ENCODE data around the gene ZSWIM6. TPM values are rescaled to one million over a fixed set of nuclear protein-coding genes. Genes with fewer than 3 reads are reported as not detected.
A peak's percentile ranks its signal among the peaks of the same experiment; 100 is the strongest.

Gene ZSWIM6
- polyA plus RNA-seq, 1 experiment, result 11.1 TPM

GRCh38 chr5:61311056-61311610 lies 20.9 kb upstream of the ZSWIM6 start:
- POLR2A ChIA-PET, result no interaction called here
- Histone ChIP-seq H3K36me3 (ENCODE audit: control insufficient read depth, insufficient read depth, low read length) (no peaks in the 10 kb centered on the region), H3K4me3 (ENCODE audit: low read depth, low read length) (no peak overlapping the region), H3K27me3 (ENCODE audit: control insufficient read depth, insufficient read depth, low read length) (no peaks in the 10 kb centered on the region)
- no peak for DNase-seq (ENCODE audit: low read depth)
- CTCF ChIA-PET, result interaction anchor here (0.6 to 1.5 kb wide), 2 partner anchors 20 to 23 kb away, joined by 3 read pairs; no protein-coding TSS in a partner anchor
- no peak for TF ChIP-seq CTCF (IDR thresholded peaks at IDR 0.05; ENCODE audit: insufficient read depth, low read depth, low read length)

GRCh38 chr5:61311836-61312808 lies 19.9 kb upstream of the ZSWIM6 start:
- TF ChIP-seq CTCF (IDR thresholded peaks at IDR 0.05; ENCODE audit: insufficient read depth, low read depth, low read length), result no peak
- Histone ChIP-seq H3K27me3 (ENCODE audit: control insufficient read depth, insufficient read depth, low read length) (no peaks in the 10 kb centered on the region), H3K36me3 (ENCODE audit: control insufficient read depth, insufficient read depth, low read length) (no peaks in the 10 kb centered on the region), H3K4me3 (ENCODE audit: low read depth, low read length) (no peak overlapping the region)
- no peak for DNase-seq (ENCODE audit: low read depth)
- POLR2A ChIA-PET, result no interaction called here
- CTCF ChIA-PET, result interaction anchor here (0.5 to 1.5 kb wide), 3 partner anchors 9 to 92 kb away, joined by 3 to 4 read pairs (median 3); no protein-coding TSS in a partner anchor

- ChIA-PET POLR2A (no interaction called here), CTCF (interaction anchor here (0.8 to 1.1 kb wide), 3 partner anchors 9 to 258 kb away, joined by 3 to 4 read pairs (median 4); no protein-coding TSS in a partner anchor)
- peak; percentile 52 for DNase-seq (ENCODE audit: low read depth)
- H3K4me3 ChIP-seq (ENCODE audit: low read depth, low read length), result no peak overlapping the region
- no peak for TF ChIP-seq CTCF (IDR thresholded peaks at IDR 0.05; ENCODE audit: insufficient read depth, low read depth, low read length)
- H3K36me3 ChIP-seq (ENCODE audit: control insufficient read depth, insufficient read depth, low read length), result no peaks in the 10 kb centered on the region
- H3K27me3 ChIP-seq (ENCODE audit: control insufficient read depth, insufficient read depth, low read length), result no peaks in the 10 kb centered on the region
Observed at GRCh38 chr5:61313960-61314681, 17.9 kb upstream of the ZSWIM6 start.

GRCh38 chr5:61318376-61318775 lies 13.7 kb upstream of the ZSWIM6 start:
- no peaks in the 10 kb centered on the region for H3K27me3 ChIP-seq (ENCODE audit: control insufficient read depth, insufficient read depth, low read length)
- no peak for DNase-seq (ENCODE audit: low read depth)
- H3K4me3 ChIP-seq (ENCODE audit: low read depth, low read length), result no peak overlapping the region
- POLR2A ChIA-PET, result no interaction called here
- CTCF ChIA-PET, result interaction anchor here (0.9 kb wide), 1 partner anchor 10 kb away, joined by 3 read pairs; no protein-coding TSS in a partner anchor
- H3K36me3 ChIP-seq (ENCODE audit: control insufficient read depth, insufficient read depth, low read length), result no peaks in the 10 kb centered on the region
- TF ChIP-seq CTCF (IDR thresholded peaks at IDR 0.05; ENCODE audit: insufficient read depth, low read depth, low read length), result no peak

Data from BJ (cell line).